ENCODE measurements around the gene CABP4. TPM values are rescaled to one million over a fixed set of nuclear protein-coding genes. Genes with fewer than 3 reads are reported as not detected.

Gene CABP4
- total and polyA plus RNA-seq, 2 donors (not counting 1 experiment from before 2014, with no cell fraction given), result 3.2 to 5.2 TPM

- no peaks in the 10 kb centered on the region for H4K20me1 ChIP-seq (ENCODE audit: control insufficient read depth, insufficient read depth, low read length, poor library complexity, severe bottlenecking)
- CTCF ChIA-PET, result interaction anchor here (2.3 kb wide), 1 partner anchor 19 kb away, joined by 7 read pairs; the partner anchor contains the start of gene PTPRCAP
- no peaks in the 10 kb centered on the region for H3K27me3 ChIP-seq (replicated peaks in 1 of 4; ENCODE audit: control extremely low read depth in 1 of 4, control insufficient read depth in 3 of 4, insufficient read depth in 4 of 4, low read length in 3 of 4)
- no peak overlapping the region for H3K27ac ChIP-seq (ENCODE audit: low read length in 2 of 2)
- H3K4me1 Mint-ChIP-seq, result peaks cover 44% of the 10 kb centered on the region
- WGBS (ENCODE audit: insufficient coverage), result 96% methylated on average over 22 of the region's 25 CpGs
- no peak for TF ChIP-seq EZH2 (IDR thresholded peaks at IDR 0.05; ENCODE audit: borderline replicate concordance, insufficient read depth, low read depth, low read length, poor library complexity, severe bottlenecking)
- TF ChIP-seq, protein P1, sequence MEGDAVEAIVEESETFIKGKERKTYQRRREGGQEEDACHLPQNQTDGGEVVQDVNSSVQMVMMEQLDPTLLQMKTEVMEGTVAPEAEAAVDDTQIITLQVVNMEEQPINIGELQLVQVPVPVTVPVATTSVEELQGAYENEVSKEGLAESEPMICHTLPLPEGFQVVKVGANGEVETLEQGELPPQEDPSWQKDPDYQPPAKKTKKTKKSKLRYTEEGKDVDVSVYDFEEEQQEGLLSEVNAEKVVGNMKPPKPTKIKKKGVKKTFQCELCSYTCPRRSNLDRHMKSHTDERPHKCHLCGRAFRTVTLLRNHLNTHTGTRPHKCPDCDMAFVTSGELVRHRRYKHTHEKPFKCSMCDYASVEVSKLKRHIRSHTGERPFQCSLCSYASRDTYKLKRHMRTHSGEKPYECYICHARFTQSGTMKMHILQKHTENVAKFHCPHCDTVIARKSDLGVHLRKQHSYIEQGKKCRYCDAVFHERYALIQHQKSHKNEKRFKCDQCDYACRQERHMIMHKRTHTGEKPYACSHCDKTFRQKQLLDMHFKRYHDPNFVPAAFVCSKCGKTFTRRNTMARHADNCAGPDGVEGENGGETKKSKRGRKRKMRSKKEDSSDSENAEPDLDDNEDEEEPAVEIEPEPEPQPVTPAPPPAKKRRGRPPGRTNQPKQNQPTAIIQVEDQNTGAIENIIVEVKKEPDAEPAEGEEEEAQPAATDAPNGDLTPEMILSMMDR (IDR thresholded peaks at IDR 0.05), result no peak
- H3K4me2 ChIP-seq (replicated peaks; ENCODE audit: low read depth, low read length, poor library complexity, severe bottlenecking), result no peak overlapping the region
- H3K9me3 ChIP-seq (ENCODE audit: control extremely low read depth in 1 of 3, control insufficient read depth in 2 of 3, insufficient read depth in 1 of 3, low read length in 2 of 3), result peaks cover 0 to 3% (median 0%) of the 10 kb centered on the region in 3 donors
- POLR2A ChIA-PET, result interaction anchor here (1.0 to 6.0 kb wide), 5 partner anchors 9 to 19 kb away, joined by 4 to 98 read pairs (median 7); partner anchors contain the start of gene PTPRCAP
- H3K4me3 ChIP-seq (ENCODE audit: control extremely low read depth in 1 of 5, extremely low read depth in 1 of 5, insufficient read depth in 1 of 5, low read depth in 2 of 5, low read length in 4 of 5), result no peak overlapping the region
- ATAC-seq (ENCODE audit: low read depth), result no peak
- no peaks in the 10 kb centered on the region for H3K9me3 Mint-ChIP-seq (ENCODE audit: insufficient read depth)
- H3K4me1 ChIP-seq (ENCODE audit: control insufficient read depth in 2 of 2, insufficient read depth in 2 of 2, low read length in 2 of 2), result peaks cover 48 to 88% of the 10 kb centered on the region in 2 donors
- no peak overlapping the region for H2AFZ ChIP-seq (ENCODE audit: insufficient read depth, low read depth, low read length, poor library complexity, severe bottlenecking)
- H3K9ac ChIP-seq (ENCODE audit: low read length), result no peak overlapping the region
- peak overlapping the region; percentile 92 for H3K27ac Mint-ChIP-seq
- H3K4me3 Mint-ChIP-seq, result no peak overlapping the region
- intact Hi-C loops (cut with micrococcal nuclease), result no loop called here
- H3K79me2 ChIP-seq (ENCODE audit: control insufficient read depth, insufficient read depth, low read length), result peaks cover 61% of the 10 kb centered on the region
- H3K36me3 ChIP-seq (replicated peaks in 1 of 2; ENCODE audit: control extremely low read depth in 1 of 2, control insufficient read depth in 1 of 2, extremely low read depth in 1 of 2, insufficient read depth in 2 of 2, low read length in 1 of 2), result no peaks in the 10 kb centered on the region
- no peak for DNase-seq
- H3K27me3 Mint-ChIP-seq, result no peaks in the 10 kb centered on the region
Observed at GRCh38 chr11:67456068-67456705, 1.0 kb downstream of the CABP4 start.

- peak overlapping the region in 1 of 2 donors; percentile 24 for H3K27ac ChIP-seq (ENCODE audit: low read length in 2 of 2)
- H2AFZ ChIP-seq (ENCODE audit: insufficient read depth, low read depth, low read length, poor library complexity, severe bottlenecking), result no peak overlapping the region
- H3K27me3 Mint-ChIP-seq, result no peaks in the 10 kb centered on the region
- ChIA-PET POLR2A (interaction anchor here (2.6 to 6.0 kb wide), 4 partner anchors 10 to 38 kb away, joined by 10 to 110 read pairs (median 62); partner anchors contain the start of genes CORO1B and PTPRCAP), CTCF (interaction anchor here (1.4 to 5.2 kb wide), 3 partner anchors 10 to 38 kb away, joined by 4 to 43 read pairs (median 42); partner anchors contain the start of gene PTPRCAP)
- no peaks in the 10 kb centered on the region for H3K36me3 ChIP-seq (replicated peaks in 1 of 2; ENCODE audit: control extremely low read depth in 1 of 2, control insufficient read depth in 1 of 2, extremely low read depth in 1 of 2, insufficient read depth in 2 of 2, low read length in 1 of 2)
- H3K4me3 ChIP-seq (ENCODE audit: control extremely low read depth in 1 of 5, extremely low read depth in 1 of 5, insufficient read depth in 1 of 5, low read depth in 2 of 5, low read length in 4 of 5), result no peak overlapping the region
- ATAC-seq (ENCODE audit: low read depth) (no peak), DNase-seq (no peak)
- H4K20me1 ChIP-seq (ENCODE audit: control insufficient read depth, insufficient read depth, low read length, poor library complexity, severe bottlenecking), result no peaks in the 10 kb centered on the region
- no peaks in the 10 kb centered on the region for H3K27me3 ChIP-seq (replicated peaks in 1 of 4; ENCODE audit: control extremely low read depth in 1 of 4, control insufficient read depth in 3 of 4, insufficient read depth in 4 of 4, low read length in 3 of 4)
- no peaks in the 10 kb centered on the region for H3K9me3 Mint-ChIP-seq (ENCODE audit: insufficient read depth)
- H3K4me1 ChIP-seq (ENCODE audit: control insufficient read depth in 2 of 2, insufficient read depth in 2 of 2, low read length in 2 of 2), result peaks cover 51 to 86% of the 10 kb centered on the region in 2 donors
- intact Hi-C loops (cut with micrococcal nuclease), result no loop called here
- no peak overlapping the region for H3K9ac ChIP-seq (ENCODE audit: low read length)
- H3K4me2 ChIP-seq (replicated peaks; ENCODE audit: low read depth, low read length, poor library complexity, severe bottlenecking), result no peak overlapping the region
- peaks cover 42% of the 10 kb centered on the region for H3K4me1 Mint-ChIP-seq
- WGBS (ENCODE audit: insufficient coverage), result 95% methylated on average over 11 of the region's 12 CpGs
- peak overlapping the region; percentile 92 for H3K27ac Mint-ChIP-seq
- H3K9me3 ChIP-seq (ENCODE audit: control extremely low read depth in 1 of 3, control insufficient read depth in 2 of 3, insufficient read depth in 1 of 3, low read length in 2 of 3), result peaks cover 0 to 3% (median 0%) of the 10 kb centered on the region in 3 donors
- TF ChIP-seq EZH2 (IDR thresholded peaks at IDR 0.05; ENCODE audit: borderline replicate concordance, insufficient read depth, low read depth, low read length, poor library complexity, severe bottlenecking), result no peak
- TF ChIP-seq, protein P1 (IDR thresholded peaks at IDR 0.05), result no peak
- peak overlapping the region; percentile 32 for H3K4me3 Mint-ChIP-seq
- H3K79me2 ChIP-seq (ENCODE audit: control insufficient read depth, insufficient read depth, low read length), result peaks cover 52% of the 10 kb centered on the region
Observed at GRCh38 chr11:67457453-67457852, 2.3 kb downstream of the CABP4 start.

Measured in B cell (primary cell).